Bone marrow (tissue), 2 donors: ENCODE measurements around the gene CCDC88B.
"Not testable (repeated sequence)": the region's sequence is repeated elsewhere in the genome, so short reads cannot be mapped to it uniquely, and the experiment has no call there.

Experiments
- DNase-seq, 2 donors: peaks; one replicate each; lab custom pipeline; 2025; lab: John Stamatoyannopoulos, UW

Gene CCDC88B

GRCh38 chr11:64305691-64306562, 34.1 kb upstream of the CCDC88B start:
- DNase-seq: peak; percentile 65 to 75

GRCh38 chr11:64306563-64306875, 33.5 kb upstream of the CCDC88B start:
- no peak for DNase-seq

- no peak for DNase-seq
Observed at GRCh38 chr11:64306876-64307622, 33.0 kb upstream of the CCDC88B start.

GRCh38 chr11:64307795-64308194, 32.2 kb upstream of the CCDC88B start:
- not testable (repeated sequence) for DNase-seq

GRCh38 chr11:64312947-64313346, 27.1 kb upstream of the CCDC88B start:
- DNase-seq: no peak

- DNase-seq: no peak
Observed at GRCh38 chr11:64313491-64314145, 26.4 kb upstream of the CCDC88B start.

- no peak for DNase-seq
Observed at GRCh38 chr11:64314146-64314804, 25.7 kb upstream of the CCDC88B start.

- DNase-seq: no peak
Observed at GRCh38 chr11:64314805-64315561, 25.0 kb upstream of the CCDC88B start.

- DNase-seq: not testable (repeated sequence)
Observed at GRCh38 chr11:64315667-64316526, 24.1 kb upstream of the CCDC88B start.

- DNase-seq: no peak
Observed at GRCh38 chr11:64316672-64317324, 23.2 kb upstream of the CCDC88B start.

- peak; percentile 84 to 87 for DNase-seq
Observed at GRCh38 chr11:64317325-64317960, 22.6 kb upstream of the CCDC88B start, which contains the start of gene TRMT112. Gene TRMT112, minus strand, starts transcription at chr11:64317559. Its CDS starts 33 bp downstream, at chr11:64317526.

GRCh38 chr11:64317961-64318765, 21.8 kb upstream of the CCDC88B start, which contains the start of gene PRDX5:
Gene PRDX5, plus strand, starts transcription at chr11:64318121. Its CDS starts 95 bp downstream, at chr11:64318216.
- peak; percentile 87 to 93 for DNase-seq

- DNase-seq: no peak
Observed at GRCh38 chr11:64318766-64319761, 20.9 kb upstream of the CCDC88B start.

GRCh38 chr11:64320556-64320955, 19.4 kb upstream of the CCDC88B start:
- no peak for DNase-seq

- no peak for DNase-seq
Observed at GRCh38 chr11:64321026-64321425, 19.0 kb upstream of the CCDC88B start.

- no peak for DNase-seq
Observed at GRCh38 chr11:64321533-64321932, 18.5 kb upstream of the CCDC88B start.

GRCh38 chr11:64322925-64323260, 17.1 kb upstream of the CCDC88B start:
- no peak for DNase-seq
